Right lobe of liver (tissue), 6 donors: Measurements from ENCODE around the gene TMEM217. TPM values are rescaled to one million over a fixed set of nuclear protein-coding genes. Genes with fewer than 3 reads are reported as not detected.
A peak's percentile ranks its signal among the peaks of the same experiment; 100 is the strongest.

Experiments used
- ATAC-seq, 4 donors: fragments of 200-7000 bp; cut with Tn5 transposase; one replicate each; pipeline ENCODE4 v1.9.1; 2020; ENCODE audit warnings: mild to moderate bottlenecking in 4 of 4, moderate library complexity in 4 of 4
- DNase-seq, 3 donors: peaks; one replicate each; pipeline ENCODE4 v3.0.0-alpha.2; 2020
- H3K27ac ChIP-seq, 3 donors: fragments of 200-600 bp; one replicate each; pipeline ENCODE4 v1.8.0; 2022
- H3K27me3 ChIP-seq, 2 donors: fragments of 200-600 bp; one replicate each; pipeline ENCODE4 v1.8.0; 2022
- H3K36me3 ChIP-seq, 4 donors: fragments of 200-600 bp; sonication (generic) in 1 of 4; one replicate each; pipeline versions ENCODE4 v1.5.1 to v1.8.0; 2017 to 2022; ENCODE audit warnings: control low read depth in 1 of 4
- H3K4me1 ChIP-seq, 4 donors: fragments of 200-600 bp; sonication (generic) in 1 of 4; one replicate each; pipeline versions ENCODE4 v1.5.1 to v1.8.0; 2017 to 2022; ENCODE audit warnings: control low read depth in 1 of 4
- H3K4me3 ChIP-seq, 3 donors: fragments of 200-600 bp; one replicate each; pipeline ENCODE4 v1.8.0; 2022
- H3K9me3 ChIP-seq, 4 donors: fragments of 200-600 bp; sonication (generic) in 1 of 4; one replicate each; pipeline versions ENCODE4 v1.5.1 to v1.8.0; 2017 to 2022; ENCODE audit warnings: control low read depth in 1 of 4
- POLR2A ChIP-seq: fragments of 450-650 bp; IDR thresholded peaks from one replicate; pipeline ENCODE4 v1.6.1; 2017; ENCODE audit warnings: antibody characterized with exemption, mild to moderate bottlenecking
- WGBS: methylation state at CpG from one replicate; pipeline ENCODE4 v1.1.6; 2018; ENCODE audit warnings: low coverage, low lambda C conversion rate; ENCODE audit not compliant: insufficient coverage; ENCODE audit errors: missing lambda C conversion rate; 5-methylcytosine and 5-hydroxymethylcytosine counted together
- intact Hi-C, 2 donors: fragments of 100-400 bp; cut with DNase I; formaldehyde crosslinking; loops; one replicate each; pipeline versions ENCODE4 v1.11.2 to v1.14.1; 2022
- total RNA-seq, 6 experiments: library from RNA; depleted of rRNA in 2 of 6; stranded (reverse); fragments of >200 nt in 2 of 6; fragmentation: NEBNext Ultra II Directional in 3 of 6; extraction: Animal tissue kit (Norgen Biotek cat#: 25700) in 3 of 6; gene quantifications; one replicate each; pipeline versions ENCODE4 v1.1.0 to v1.2.4, GENCODE V29; 2016 to 2023
- TF ChIP-seq, protein P1 (sequence below), 4 donors: fragments of 200-600 bp in 3 of 4; fragments of 450-650 bp in 1 of 4; IDR thresholded peaks; one replicate each; pipeline versions ENCODE4 v1.5.1 to v1.8.0; 2016 to 2022; ENCODE audit warnings: antibody characterized with exemption in 4 of 4, mild to moderate bottlenecking in 2 of 4
- donor health status: DM: no; HTN: yes; CAD: no.
- donor health status: DM: no; HTN: no; CAD: no.
- donor health status: DM: no; HTN: no; CAD: no.
- donor health status: DM: no; HTN: yes; CAD: no.
- donor health status: DM: no; HTN: yes; CAD: no.

Gene TMEM217
- total RNA-seq, 6 experiments from 2014 or later = 0.15 to 5.2 (median 0.92) TPM; not detected in 1

DNA sequence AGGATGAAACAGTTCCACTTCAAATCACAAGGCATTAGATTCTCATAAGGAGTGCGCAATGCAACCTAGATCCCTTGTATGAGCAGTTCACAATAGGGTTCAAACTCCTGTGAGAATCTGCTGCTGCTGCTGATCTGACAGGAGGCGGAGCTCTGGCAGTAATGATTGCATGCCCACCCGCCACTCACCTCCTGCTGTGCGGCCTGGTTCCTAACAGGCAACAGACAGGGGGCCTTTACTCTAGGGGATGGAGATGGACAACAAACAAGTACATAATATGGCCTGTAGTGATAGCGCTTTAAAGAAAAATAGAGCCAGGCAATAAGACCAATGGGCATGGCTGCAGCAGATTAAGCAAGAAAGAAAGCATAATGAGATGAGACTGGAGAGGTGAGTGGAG is 3.1 kb downstream of the TMEM217 start:
- H3K9me3 ChIP-seq = no peaks in the 10 kb centered on the region
- DNase-seq = no peak
- H3K36me3 ChIP-seq = no peaks in the 10 kb centered on the region
- intact Hi-C loops = no loop called here
- TF ChIP-seq POLR2A = no peak
- TF ChIP-seq, protein P1, sequence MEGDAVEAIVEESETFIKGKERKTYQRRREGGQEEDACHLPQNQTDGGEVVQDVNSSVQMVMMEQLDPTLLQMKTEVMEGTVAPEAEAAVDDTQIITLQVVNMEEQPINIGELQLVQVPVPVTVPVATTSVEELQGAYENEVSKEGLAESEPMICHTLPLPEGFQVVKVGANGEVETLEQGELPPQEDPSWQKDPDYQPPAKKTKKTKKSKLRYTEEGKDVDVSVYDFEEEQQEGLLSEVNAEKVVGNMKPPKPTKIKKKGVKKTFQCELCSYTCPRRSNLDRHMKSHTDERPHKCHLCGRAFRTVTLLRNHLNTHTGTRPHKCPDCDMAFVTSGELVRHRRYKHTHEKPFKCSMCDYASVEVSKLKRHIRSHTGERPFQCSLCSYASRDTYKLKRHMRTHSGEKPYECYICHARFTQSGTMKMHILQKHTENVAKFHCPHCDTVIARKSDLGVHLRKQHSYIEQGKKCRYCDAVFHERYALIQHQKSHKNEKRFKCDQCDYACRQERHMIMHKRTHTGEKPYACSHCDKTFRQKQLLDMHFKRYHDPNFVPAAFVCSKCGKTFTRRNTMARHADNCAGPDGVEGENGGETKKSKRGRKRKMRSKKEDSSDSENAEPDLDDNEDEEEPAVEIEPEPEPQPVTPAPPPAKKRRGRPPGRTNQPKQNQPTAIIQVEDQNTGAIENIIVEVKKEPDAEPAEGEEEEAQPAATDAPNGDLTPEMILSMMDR (IDR thresholded peaks at IDR 0.05) = no peak
- H3K4me3 ChIP-seq = no peak overlapping the region
- H3K4me1 ChIP-seq = no peaks in the 10 kb centered on the region
- no peaks in the 10 kb centered on the region for H3K27me3 ChIP-seq
- 95% methylated on average over 4 of the region's 5 CpGs for WGBS
- ATAC-seq = no peak
- H3K27ac ChIP-seq = no peak overlapping the region

DNA sequence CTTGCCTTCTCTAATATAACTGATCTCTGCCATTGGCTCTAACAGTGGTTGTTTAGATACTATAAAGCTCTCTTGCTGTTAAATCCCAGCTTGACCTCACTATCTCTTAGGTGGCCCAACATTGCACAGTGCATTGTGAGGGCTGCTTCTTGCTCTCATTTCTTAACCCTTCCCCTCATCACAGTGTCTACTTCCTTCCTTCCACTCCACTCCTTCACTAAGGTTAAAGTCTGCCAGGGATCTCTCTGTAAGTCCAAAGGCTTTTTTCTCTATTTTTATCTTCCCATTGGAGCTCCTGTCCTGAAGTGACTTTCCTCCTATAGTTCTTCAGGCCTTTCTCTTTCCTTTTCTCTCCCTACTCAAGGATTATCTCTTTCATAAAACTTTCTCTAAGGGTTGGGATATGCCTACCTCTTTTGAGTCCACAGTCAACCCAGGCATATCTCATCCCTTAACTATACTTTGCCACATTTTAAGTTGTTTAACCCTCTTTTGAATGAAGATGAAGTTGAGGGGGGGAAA is 4.4 kb downstream of the TMEM217 start:
- ATAC-seq (no peak), DNase-seq (no peak)
- Histone ChIP-seq H3K4me1 (no peaks in the 10 kb centered on the region), H3K36me3 (no peaks in the 10 kb centered on the region), H3K9me3 (no peaks in the 10 kb centered on the region), H3K27ac (no peak overlapping the region), H3K4me3 (no peak overlapping the region), H3K27me3 (no peaks in the 10 kb centered on the region)
- TF ChIP-seq, protein P1 (IDR thresholded peaks at IDR 0.05) = no peak
- TF ChIP-seq POLR2A = no peak
- intact Hi-C loops = no loop called here

DNA sequence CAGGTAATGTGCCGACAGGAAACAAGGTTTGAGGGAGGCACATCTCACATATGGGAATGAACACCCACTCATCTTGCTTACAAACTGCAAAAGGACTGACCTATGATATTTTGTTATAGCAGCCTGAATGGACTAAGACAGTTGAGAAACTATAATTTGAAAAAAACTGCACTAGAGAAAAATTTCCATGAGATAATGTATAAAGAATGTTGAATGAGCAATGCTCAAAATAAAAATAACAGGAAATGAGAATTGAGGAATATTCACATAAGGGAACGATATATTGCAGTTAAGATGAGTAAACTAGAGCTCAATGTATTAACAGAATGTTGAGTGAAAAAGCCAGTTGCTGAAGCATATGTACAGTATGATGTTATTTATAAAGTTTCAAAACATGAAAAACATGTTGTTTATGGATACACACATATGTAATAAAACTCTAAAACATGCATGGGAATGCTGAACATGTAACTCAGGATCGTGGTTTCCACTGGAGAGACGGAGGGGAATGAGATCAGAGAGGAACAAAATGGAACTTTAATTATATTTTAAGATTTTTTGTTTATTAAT is 6.6 kb downstream of the TMEM217 start:
- intact Hi-C loops = no loop called here

DNA sequence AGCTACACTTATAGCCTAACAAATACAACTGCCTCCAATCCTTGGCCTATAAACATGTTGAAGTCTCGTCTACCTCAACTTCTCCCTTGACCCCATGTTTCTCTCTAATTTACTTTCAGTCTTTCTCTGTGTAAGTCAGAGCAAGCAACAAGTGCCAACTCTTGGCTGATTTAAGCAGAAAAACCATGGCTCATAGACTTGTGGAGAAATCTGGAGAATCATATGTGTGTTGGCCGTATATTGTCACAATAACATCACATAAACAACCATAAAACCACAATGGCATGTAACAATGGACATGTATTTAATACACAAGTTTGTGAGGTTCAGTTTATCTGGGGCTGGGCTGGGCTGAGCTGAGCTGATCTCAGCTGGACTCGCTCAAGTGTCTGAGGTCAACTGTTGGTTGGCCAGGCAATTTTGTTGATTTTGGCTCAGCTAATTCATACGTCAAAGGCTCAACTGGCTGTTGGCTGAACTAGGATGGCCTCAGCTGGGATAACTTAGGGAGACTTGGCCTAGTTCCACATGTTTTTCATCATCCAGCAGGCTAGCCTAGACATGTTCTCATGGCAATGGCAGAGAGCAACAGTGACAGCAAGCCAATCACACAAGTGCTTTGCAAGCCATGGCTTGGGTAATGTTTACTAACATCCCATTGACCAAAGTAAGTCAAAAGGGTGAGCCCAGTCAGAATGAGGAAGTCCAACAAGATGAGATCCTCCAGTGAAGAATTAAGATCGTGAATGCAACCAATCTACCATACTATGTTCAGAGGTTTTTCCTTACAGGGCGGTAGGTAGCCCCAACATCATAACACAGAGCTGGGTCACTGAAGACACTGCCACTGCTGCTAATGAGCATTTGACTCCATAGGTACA is 13.3 kb downstream of the TMEM217 start:
- H3K36me3 ChIP-seq = no peaks in the 10 kb centered on the region
- TF ChIP-seq POLR2A = peak; percentile 61
- TF ChIP-seq, protein P1 (IDR thresholded peaks at IDR 0.05) = no peak
- H3K4me3 ChIP-seq = no peak overlapping the region
- DNase-seq (peak; percentile 70 to 94 (median 82)), ATAC-seq (peak; percentile 80 to 94 (median 91))
- no peaks in the 10 kb centered on the region for H3K27me3 ChIP-seq
- intact Hi-C loops = no loop called here
- peak overlapping the region; percentile 80 to 95 (median 93) for H3K27ac ChIP-seq
- H3K4me1 ChIP-seq = peaks cover 0 to 28% (median 7%) of the 10 kb centered on the region in 4 donors
- WGBS = 19% methylated on average over 3 of the region's 6 CpGs
- H3K9me3 ChIP-seq = no peaks in the 10 kb centered on the region

More for the DNA sequence above, 6.6 kb downstream of the TMEM217 start:
- Histone ChIP-seq H3K27me3 (no peaks in the 10 kb centered on the region), H3K9me3 (no peaks in the 10 kb centered on the region), H3K4me3 (no peak overlapping the region), H3K4me1 (peaks cover 0 to 1% (median 0%) of the 10 kb centered on the region in 4 donors), H3K27ac (no peak overlapping the region), H3K36me3 (no peaks in the 10 kb centered on the region)
- no peak for ATAC-seq
- TF ChIP-seq, protein P1 (IDR thresholded peaks at IDR 0.05) = no peak
- DNase-seq = no peak
- 73% methylated on average over 4 of the region's 4 CpGs for WGBS
